Mesothelial cell of epicardium (in vitro differentiated cells): Measurements from ENCODE around the gene MTX1. TPM values are rescaled to one million over a fixed set of nuclear protein-coding genes. Genes with fewer than 3 reads are reported as not detected.
"Not testable (repeated sequence)": the region's sequence is repeated elsewhere in the genome, so short reads cannot be mapped to it uniquely, and the experiment has no call there.

ENCODE experiments used
- DNase-seq, 2 experiments: peaks; one replicate each; pipeline ENCODE4 v3.0.0; 2021; ENCODE audit warnings: low spot score in 2 of 2; ENCODE audit not compliant: unreplicated experiment in 2 of 2
- H3K27ac Mint-ChIP-seq: 2 replicates; pipeline ENCODE4 v1.8.0; 2021; ENCODE audit warnings: mixed read lengths
- H3K27me3 Mint-ChIP-seq: 2 replicates; pipeline ENCODE4 v1.8.0; 2021; ENCODE audit warnings: low read depth, mixed read lengths
- H3K36me3 Mint-ChIP-seq: 2 replicates; pipeline ENCODE4 v1.8.0; 2021; ENCODE audit warnings: mixed read lengths
- H3K4me1 Mint-ChIP-seq: 2 replicates; pipeline ENCODE4 v1.8.0; 2021; ENCODE audit warnings: mixed read lengths
- H3K4me3 Mint-ChIP-seq: 2 replicates; pipeline ENCODE4 v1.8.0; 2021; ENCODE audit warnings: mild to moderate bottlenecking, moderate library complexity, mixed read lengths
- H3K9me3 Mint-ChIP-seq: 2 replicates; pipeline ENCODE4 v1.8.0; 2021; ENCODE audit warnings: mixed read lengths
- CTCF ChIP-seq: fragments of 200-600 bp; sonication (generic); IDR thresholded peaks from one replicate; pipeline ENCODE4 v1.5.0; 2021; ENCODE audit warnings: antibody characterized with exemption; ENCODE audit not compliant: unreplicated experiment
- total RNA-seq: library from RNA; stranded (reverse); gene quantifications from 3 replicates; pipeline ENCODE4 v1.2.1, GENCODE V29; 2021

Gene MTX1
- total RNA-seq, 1 donor from 2014 or later, result 35.7 TPM

- H3K27me3 Mint-ChIP-seq, result peaks cover 3% of the 10 kb centered on the region
- TF ChIP-seq CTCF, result no peak
- H3K4me1 Mint-ChIP-seq, result peaks cover 33% of the 10 kb centered on the region
- DNase-seq, result peak; percentile 91 to 94
- H3K27ac Mint-ChIP-seq, result peak overlapping the region; percentile 98
- H3K9me3 Mint-ChIP-seq, result no peaks in the 10 kb centered on the region
- H3K4me3 Mint-ChIP-seq, result peak overlapping the region; percentile 69
- H3K36me3 Mint-ChIP-seq, result peaks cover 6% of the 10 kb centered on the region
These were observed 36.1 kb downstream of the MTX1 start for GRCh38 chr1:155244368-155245162.

- Mint-ChIP-seq H3K4me1 (peaks cover 33% of the 10 kb centered on the region), H3K9me3 (no peaks in the 10 kb centered on the region), H3K36me3 (peaks cover 6% of the 10 kb centered on the region), H3K4me3 (peak overlapping the region; percentile 69), H3K27me3 (peaks cover 3% of the 10 kb centered on the region), H3K27ac (peak overlapping the region; percentile 98)
- DNase-seq, result no peak
- no peak for TF ChIP-seq CTCF
These were observed 36.6 kb downstream of the MTX1 start for GRCh38 chr1:155245163-155245524.

- H3K27ac Mint-ChIP-seq, result not testable (repeated sequence)
These were observed 38.3 kb downstream of the MTX1 start for GRCh38 chr1:155246796-155247195.

GRCh38 chr1:155247667-155248553 is 39.4 kb downstream of the MTX1 start:
- H3K4me1 Mint-ChIP-seq, result peaks cover 26% of the 10 kb centered on the region
- H3K4me3 Mint-ChIP-seq, result no peak overlapping the region
- H3K36me3 Mint-ChIP-seq, result peaks cover 6% of the 10 kb centered on the region
- peaks cover 3% of the 10 kb centered on the region for H3K27me3 Mint-ChIP-seq
- no peaks in the 10 kb centered on the region for H3K9me3 Mint-ChIP-seq
- TF ChIP-seq CTCF, result no peak
- no peak overlapping the region for H3K27ac Mint-ChIP-seq
- no peak for DNase-seq

More at GRCh38 chr1:155246796-155247195, 38.3 kb downstream of the MTX1 start:
- H3K27me3 Mint-ChIP-seq, H3K36me3 Mint-ChIP-seq, H3K4me3 Mint-ChIP-seq, H3K9me3 Mint-ChIP-seq, DNase-seq: not testable (repeated sequence)
- peaks cover 25% of the 10 kb centered on the region for H3K4me1 Mint-ChIP-seq

- TF ChIP-seq CTCF, result no peak
- DNase-seq, result no peak
- Mint-ChIP-seq H3K36me3 (peaks cover 6% of the 10 kb centered on the region), H3K4me3 (peak overlapping the region; percentile 39), H3K27ac (no peak overlapping the region), H3K9me3 (no peaks in the 10 kb centered on the region), H3K27me3 (no peaks in the 10 kb centered on the region), H3K4me1 (peaks cover 26% of the 10 kb centered on the region)
These were observed 41.7 kb downstream of the MTX1 start for GRCh38 chr1:155250246-155250632.
